ENCODE results near the gene PAK3.

The PAK3 gene

GRCh38 chrX:111260451-111260850, 164.5 kb downstream of the PAK3 start:
- no peak for DNase-seq
- no peak for TF ChIP-seq POLR2A (IDR thresholded peaks at IDR 0.05; ENCODE audit: low read length)
- no peak for TF ChIP-seq GATA1 (IDR thresholded peaks at IDR 0.05; ENCODE audit: low read depth, low read length)

- TF ChIP-seq POLR2A (IDR thresholded peaks at IDR 0.05; ENCODE audit: low read length): no peak
- no peak for TF ChIP-seq GATA1 (IDR thresholded peaks at IDR 0.05; ENCODE audit: low read depth, low read length)
- DNase-seq: no peak
Measured at GRCh38 chrX:111262086-111262485, 166.1 kb downstream of the PAK3 start.

- DNase-seq: no peak
- TF ChIP-seq GATA1 (IDR thresholded peaks at IDR 0.05; ENCODE audit: low read depth, low read length): no peak
- TF ChIP-seq POLR2A (IDR thresholded peaks at IDR 0.05; ENCODE audit: low read length): no peak
Measured at GRCh38 chrX:111264385-111264784, 168.4 kb downstream of the PAK3 start.

- TF ChIP-seq GATA1 (IDR thresholded peaks at IDR 0.05; ENCODE audit: low read depth, low read length) (no peak), POLR2A (IDR thresholded peaks at IDR 0.05; ENCODE audit: low read length) (no peak)
- DNase-seq: no peak
Measured at GRCh38 chrX:111265486-111265885, 169.5 kb downstream of the PAK3 start.

- TF ChIP-seq GATA1 (IDR thresholded peaks at IDR 0.05; ENCODE audit: low read depth, low read length) (no peak), POLR2A (IDR thresholded peaks at IDR 0.05; ENCODE audit: low read length) (no peak)
- no peak for DNase-seq
Measured at GRCh38 chrX:111268506-111268905, 172.5 kb downstream of the PAK3 start.

- no peak for DNase-seq
- no peak for TF ChIP-seq POLR2A (IDR thresholded peaks at IDR 0.05; ENCODE audit: low read length)
- TF ChIP-seq GATA1 (IDR thresholded peaks at IDR 0.05; ENCODE audit: low read depth, low read length): no peak
Measured at GRCh38 chrX:111270339-111270738, 174.3 kb downstream of the PAK3 start, which contains the start of gene CAPN6. Gene CAPN6, minus strand, starts transcription at chrX:111270483. Its CDS starts 6,547 bp downstream, at chrX:111263936.
